A673 (cell line): ENCODE results near the gene MRPL14. TPM values are rescaled to one million over a fixed set of nuclear protein-coding genes. Genes with fewer than 3 reads are reported as not detected.

ENCODE experiments used
- BruUV-seq: library from RNA; stranded (reverse); fragments of 400-500 nt; replicated peaks from 2 replicates; lab custom pipeline; 2021; lab: Mats Ljungman, UMichigan
- CTCF ChIA-PET: fragments of 300-600 bp; sonication (Branson Sonifier 250); formaldehyde crosslinking; loops from one replicate; lab custom pipeline; 2022; ENCODE audit warnings: antibody characterized with exemption; lab: Charles Lee
- POLR2A ChIA-PET: fragments of 300-600 bp; sonication (Branson Sonifier 250); formaldehyde crosslinking; loops from one replicate; lab custom pipeline; 2022; ENCODE audit warnings: antibody characterized with exemption; ENCODE audit not compliant: low non-redundant PET; lab: Charles Lee
- DNase-seq: peaks from one replicate; pipeline ENCODE4 v3.0.0-alpha.2; 2015; ENCODE audit warnings: low spot score
- H3K27ac ChIP-seq: fragments of 200-600 bp; sonication (generic); 2 replicates; pipeline ENCODE4 v1.5.1; 2016; ENCODE audit warnings: mixed run types, low read depth, mild to moderate bottlenecking, mixed read lengths, antibody characterized with exemption, low read length; ENCODE audit not compliant: poor library complexity, severe bottlenecking
- H3K27me3 ChIP-seq: fragments of 200-600 bp; sonication (generic); replicated peaks from 2 replicates; pipeline ENCODE4 v1.6.1; 2017; ENCODE audit warnings: mixed run types, low read depth, mild to moderate bottlenecking, mixed read lengths, antibody characterized with exemption, low read length; ENCODE audit not compliant: insufficient read depth, poor library complexity
- H3K36me3 ChIP-seq: fragments of 200-600 bp; sonication (generic); 2 replicates; pipeline ENCODE4 v1.6.1; 2016; ENCODE audit warnings: mixed run types, mild to moderate bottlenecking, mixed read lengths, antibody characterized with exemption, low read length; ENCODE audit not compliant: insufficient read depth, poor library complexity, severe bottlenecking
- H3K4me1 ChIP-seq: fragments of 200-600 bp; sonication (generic); 2 replicates; pipeline ENCODE4 v1.6.1; 2017; ENCODE audit warnings: mixed run types, mild to moderate bottlenecking, mixed read lengths, antibody characterized with exemption, low read length; ENCODE audit not compliant: insufficient read depth, poor library complexity, severe bottlenecking
- H3K4me3 ChIP-seq: fragments of 200-600 bp; sonication (generic); 2 replicates; pipeline ENCODE4 v1.5.1; 2016; ENCODE audit warnings: low read depth, mixed run types, mild to moderate bottlenecking, mixed read lengths, low read length; ENCODE audit not compliant: poor library complexity, severe bottlenecking
- H3K9me3 ChIP-seq: fragments of 200-600 bp; sonication (generic); 2 replicates; pipeline ENCODE4 v1.6.1; 2016; ENCODE audit warnings: mixed run types, low read depth, mild to moderate bottlenecking, mixed read lengths, antibody characterized with exemption, low read length; ENCODE audit not compliant: poor library complexity, severe bottlenecking
- EZH2 ChIP-seq: fragments of 200-600 bp; sonication (generic); IDR thresholded peaks from 2 replicates; pipeline ENCODE4 v1.6.1; 2017; ENCODE audit warnings: borderline replicate concordance, low read depth, mild to moderate bottlenecking, mixed read lengths, antibody characterized with exemption, low read length; ENCODE audit not compliant: poor library complexity, severe bottlenecking
- intact Hi-C: fragments of 100-400 bp; cut with micrococcal nuclease; formaldehyde crosslinking; loops from one replicate; pipeline ENCODE4 v1.10.0; 2022; ENCODE audit not compliant: unreplicated experiment
- total RNA-seq: library from RNA; stranded (reverse); gene quantifications from 2 replicates; pipeline ENCODE4 v1.2.3, GENCODE V29; 2021
- TF ChIP-seq, protein P1 (sequence below): fragments of 300-800, 200-600 bp; sonication (generic); conservative IDR thresholded peaks from 2 replicates; pipeline ENCODE4 v1.5.1; 2017; ENCODE audit warnings: low read depth, mild to moderate bottlenecking, antibody characterized with exemption, low read length, moderate library complexity, mixed read lengths

Gene MRPL14
- total RNA-seq, 1 experiment from 2014 or later: 78.8 TPM

DNA sequence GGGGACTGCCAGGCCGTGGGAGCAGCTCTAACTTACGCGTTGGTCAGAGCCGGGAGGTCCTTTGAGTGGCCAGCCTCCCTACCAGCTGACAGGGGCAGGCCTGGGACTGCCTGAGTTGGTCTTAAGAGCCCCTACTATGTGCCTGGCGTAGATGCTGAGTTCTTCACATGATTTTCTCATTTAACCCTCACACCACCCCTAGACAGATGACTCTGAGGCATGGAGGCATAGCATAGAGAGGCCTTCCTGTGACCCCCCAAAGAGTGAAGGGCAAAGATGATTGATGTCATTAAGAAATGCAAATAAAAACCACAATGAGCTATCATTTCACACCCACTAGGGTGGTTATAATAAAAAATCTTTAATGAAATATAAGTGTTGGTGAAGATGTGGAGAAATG is 36.8 kb downstream of the MRPL14 start:
- DNase-seq: no peak
- CTCF ChIA-PET: no interaction called here

DNA sequence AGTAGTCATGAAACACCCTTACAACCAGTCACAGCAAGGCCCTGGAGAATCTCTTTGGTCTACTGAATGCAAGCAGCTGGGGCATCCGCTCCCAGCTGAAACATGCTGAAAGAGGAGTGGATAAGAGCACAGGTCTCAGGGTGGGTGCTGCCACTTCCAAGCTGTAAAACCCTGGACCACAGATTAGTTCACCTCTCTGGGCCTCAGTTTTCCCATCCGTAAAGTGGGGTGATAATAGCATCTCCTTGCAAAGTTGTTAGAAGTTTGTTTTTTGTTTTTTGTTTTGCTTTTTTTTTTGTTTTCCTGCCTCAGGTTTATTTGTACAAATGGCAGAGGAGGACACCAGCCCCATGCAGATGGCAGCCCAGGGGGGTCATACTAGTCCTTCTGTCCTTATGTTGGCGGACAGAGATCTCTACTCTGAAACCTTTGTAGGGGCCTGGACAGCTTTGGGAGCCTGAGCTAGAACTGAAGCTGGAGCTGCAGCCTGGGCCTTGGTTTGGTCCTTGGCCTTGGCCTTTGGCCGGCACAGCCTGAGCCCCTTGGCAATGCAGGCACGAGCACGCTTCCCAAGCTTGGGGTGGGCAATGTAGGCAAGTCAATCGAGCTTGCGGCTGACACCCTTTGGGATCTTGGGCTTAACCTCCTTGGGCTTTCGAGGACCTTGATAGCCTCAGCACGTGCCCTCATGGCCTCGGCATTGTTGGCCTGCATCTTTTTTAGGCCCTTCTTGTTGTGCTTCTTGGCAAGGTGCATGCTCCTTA is 38.2 kb downstream of the MRPL14 start:
- no peak for TF ChIP-seq EZH2
- TF ChIP-seq, protein P1, sequence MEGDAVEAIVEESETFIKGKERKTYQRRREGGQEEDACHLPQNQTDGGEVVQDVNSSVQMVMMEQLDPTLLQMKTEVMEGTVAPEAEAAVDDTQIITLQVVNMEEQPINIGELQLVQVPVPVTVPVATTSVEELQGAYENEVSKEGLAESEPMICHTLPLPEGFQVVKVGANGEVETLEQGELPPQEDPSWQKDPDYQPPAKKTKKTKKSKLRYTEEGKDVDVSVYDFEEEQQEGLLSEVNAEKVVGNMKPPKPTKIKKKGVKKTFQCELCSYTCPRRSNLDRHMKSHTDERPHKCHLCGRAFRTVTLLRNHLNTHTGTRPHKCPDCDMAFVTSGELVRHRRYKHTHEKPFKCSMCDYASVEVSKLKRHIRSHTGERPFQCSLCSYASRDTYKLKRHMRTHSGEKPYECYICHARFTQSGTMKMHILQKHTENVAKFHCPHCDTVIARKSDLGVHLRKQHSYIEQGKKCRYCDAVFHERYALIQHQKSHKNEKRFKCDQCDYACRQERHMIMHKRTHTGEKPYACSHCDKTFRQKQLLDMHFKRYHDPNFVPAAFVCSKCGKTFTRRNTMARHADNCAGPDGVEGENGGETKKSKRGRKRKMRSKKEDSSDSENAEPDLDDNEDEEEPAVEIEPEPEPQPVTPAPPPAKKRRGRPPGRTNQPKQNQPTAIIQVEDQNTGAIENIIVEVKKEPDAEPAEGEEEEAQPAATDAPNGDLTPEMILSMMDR: no peak
- H3K4me1 ChIP-seq: no peaks in the 10 kb centered on the region
- no peak for DNase-seq
- H3K36me3 ChIP-seq: peaks cover 4% of the 10 kb centered on the region
- no peak overlapping the region for H3K4me3 ChIP-seq
- H3K9me3 ChIP-seq: no peaks in the 10 kb centered on the region
- H3K27ac ChIP-seq: no peak overlapping the region
- ChIA-PET POLR2A (no interaction called here), CTCF (no interaction called here)
- no TSS peak for BruUV-seq
- H3K27me3 ChIP-seq: no peaks in the 10 kb centered on the region
- intact Hi-C loops: no loop called here

More for the DNA sequence above, 36.8 kb downstream of the MRPL14 start:
- Histone ChIP-seq H3K27ac (no peak overlapping the region), H3K36me3 (peaks cover 4% of the 10 kb centered on the region), H3K9me3 (no peaks in the 10 kb centered on the region), H3K27me3 (no peaks in the 10 kb centered on the region), H3K4me3 (no peak overlapping the region), H3K4me1 (no peaks in the 10 kb centered on the region)
- intact Hi-C loops: no loop called here
- BruUV-seq: no TSS peak
- no peak for TF ChIP-seq EZH2
- TF ChIP-seq, protein P1: no peak
- POLR2A ChIA-PET: no interaction called here

DNA sequence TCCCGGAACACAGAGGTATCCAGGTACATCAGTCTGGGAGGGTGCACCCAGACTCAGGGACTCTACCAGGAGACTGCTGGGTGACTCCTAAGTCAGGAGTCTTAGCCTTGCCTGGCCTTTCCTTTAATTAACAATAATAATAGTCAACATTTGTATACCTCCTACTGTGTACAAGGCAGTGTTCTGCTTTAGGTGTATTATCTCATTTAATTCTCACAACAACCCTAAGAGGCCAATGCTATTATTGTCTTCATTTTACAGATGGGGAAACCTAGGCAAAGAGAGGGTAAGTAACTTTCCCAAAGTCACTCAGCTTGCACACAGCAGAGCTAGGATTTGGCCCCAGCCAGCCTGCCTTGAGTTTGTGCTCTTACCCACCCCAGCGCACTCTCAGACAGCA is 39.6 kb downstream of the MRPL14 start:
- DNase-seq: no peak
- H3K9me3 ChIP-seq: no peaks in the 10 kb centered on the region
- BruUV-seq: no TSS peak
- CTCF ChIA-PET: no interaction called here
- H3K27me3 ChIP-seq: no peaks in the 10 kb centered on the region
- intact Hi-C loops: no loop called here
- peaks cover 4% of the 10 kb centered on the region for H3K36me3 ChIP-seq
- POLR2A ChIA-PET: interaction anchor here (0.6 kb wide), 1 partner anchor 300 kb away, joined by 3 read pairs; the partner anchor contains the start of gene CDC5L
- H3K27ac ChIP-seq: no peak overlapping the region
- TF ChIP-seq, protein P1: no peak
- TF ChIP-seq EZH2: no peak
- no peaks in the 10 kb centered on the region for H3K4me1 ChIP-seq
- no peak overlapping the region for H3K4me3 ChIP-seq
